ENCODE measurements around the gene CASKIN2. TPM values are rescaled to one million over a fixed set of nuclear protein-coding genes. Genes with fewer than 3 reads are reported as not detected.

Gene CASKIN2
- total RNA-seq, 1 experiment from 2014 or later = 37.0 TPM

- Histone ChIP-seq H3K4ac (ENCODE audit: low read depth, low read length) (no peak within 1 kb of the TSS), H3K9ac (ENCODE audit: extremely low read depth, insufficient read length, low read length) (no peak within 1 kb of the TSS), H2BK120ac (ENCODE audit: low read depth, low read length, poor library complexity, severe bottlenecking) (no peak within 1 kb of the TSS), H3K56ac (ENCODE audit: insufficient read length, low read depth, low read length) (no peak within 1 kb of the TSS), H4K5ac (ENCODE audit: insufficient read length, low read depth, low read length) (no peak within 1 kb of the TSS), H3K14ac (ENCODE audit: insufficient read depth, low read length) (no peak within 1 kb of the TSS), H3K79me1 (ENCODE audit: insufficient read depth, low read depth, low read length, poor library complexity, severe bottlenecking) (no peaks in the 10 kb centered on the region), H3T11ph (ENCODE audit: low read length) (no peak within 1 kb of the TSS), H4K20me1 (ENCODE audit: control insufficient read depth, insufficient read depth, insufficient read length) (no peaks in the 10 kb centered on the region), H4K8ac (replicated peaks; ENCODE audit: insufficient read length, low read depth, low read length) (no peak within 1 kb of the TSS), H2AFZ (ENCODE audit: low read length) (no peak within 1 kb of the TSS), H2BK12ac (ENCODE audit: insufficient read length, low read depth, low read length) (no peak within 1 kb of the TSS), H2BK20ac (ENCODE audit: low read depth, low read length, poor library complexity, severe bottlenecking) (no peak within 1 kb of the TSS), H3K9me3 (ENCODE audit: control insufficient read depth, low read depth, low read length) (no peaks in the 10 kb centered on the region), H3K27ac (ENCODE audit: insufficient read length, low read depth, low read length) (no peak within 1 kb of the TSS), H3K27me3 (ENCODE audit: insufficient read depth, low read length) (no peaks in the 10 kb centered on the region), H2BK5ac (ENCODE audit: insufficient read length, low read length) (no peak within 1 kb of the TSS), H3K23me2 (ENCODE audit: insufficient read length, low read depth, low read length, poor library complexity, severe bottlenecking) (peaks cover 8% of the 10 kb centered on the region), H3K4me1 (ENCODE audit: insufficient read depth, low read length) (no peaks in the 10 kb centered on the region; the same call in 1 of the 2 replicates), H4K91ac (ENCODE audit: insufficient read length, low read depth, low read length) (no peak within 1 kb of the TSS), H3K79me2 (ENCODE audit: insufficient read depth, low read length) (no peaks in the 10 kb centered on the region; the same call in 1 of the 2 replicates), H2AK5ac (ENCODE audit: insufficient read length, low read length) (no peak within 1 kb of the TSS), H3K23ac (ENCODE audit: insufficient read length, low read depth, low read length) (no peak within 1 kb of the TSS), H3K4me2 (ENCODE audit: insufficient read depth, insufficient read length, low read length) (peak within 1 kb of the TSS; percentile 76), H3K18ac (ENCODE audit: insufficient read length, low read depth, low read length) (peak within 1 kb of the TSS; percentile 87), H2BK15ac (ENCODE audit: low read depth, low read length) (no peak within 1 kb of the TSS)
- TF ChIP-seq CTCF (conservative IDR thresholded peaks at IDR 0.05) = no peak
- H3K27ac Mint-ChIP-seq = no peak within 1 kb of the TSS; a peak in 1 of 7 replicates
- no CpG with 5 or more reads among the region's 45 CpGs for WGBS (ENCODE audit: extremely low coverage, insufficient read length, low lambda C conversion rate)
- peak within 1 kb of the TSS; percentile 85 to 89 for H3K4me3 Mint-ChIP-seq
- peaks cover 17 to 26% of the 10 kb centered on the region in 2 experiments for H3K4me1 Mint-ChIP-seq
- no peaks in the 10 kb centered on the region for H3K9me3 Mint-ChIP-seq
- DNase-seq = peak; percentile 95
- no peaks in the 10 kb centered on the region; the same call in 1 of the 2 replicates for H3K27me3 Mint-ChIP-seq (ENCODE audit: low read depth)
- peaks cover 13 to 47% (median 44%) of the 10 kb centered on the region in 3 experiments; a peak in 6 of 7 replicates for H3K36me3 Mint-ChIP-seq (ENCODE audit: insufficient read depth in 1 of 3, low read depth in 3 of 3)
Observed at GRCh38 chr17:75516255-75516618, 900 bp upstream of the CASKIN2 start, which contains the start of gene TSEN54. Gene TSEN54 (plus strand): TSS chr17:75516528. CDS start chr17:75516561, 33 bp downstream.
